Measurements from ENCODE around the gene CCDC170.

The CCDC170 gene

DNA sequence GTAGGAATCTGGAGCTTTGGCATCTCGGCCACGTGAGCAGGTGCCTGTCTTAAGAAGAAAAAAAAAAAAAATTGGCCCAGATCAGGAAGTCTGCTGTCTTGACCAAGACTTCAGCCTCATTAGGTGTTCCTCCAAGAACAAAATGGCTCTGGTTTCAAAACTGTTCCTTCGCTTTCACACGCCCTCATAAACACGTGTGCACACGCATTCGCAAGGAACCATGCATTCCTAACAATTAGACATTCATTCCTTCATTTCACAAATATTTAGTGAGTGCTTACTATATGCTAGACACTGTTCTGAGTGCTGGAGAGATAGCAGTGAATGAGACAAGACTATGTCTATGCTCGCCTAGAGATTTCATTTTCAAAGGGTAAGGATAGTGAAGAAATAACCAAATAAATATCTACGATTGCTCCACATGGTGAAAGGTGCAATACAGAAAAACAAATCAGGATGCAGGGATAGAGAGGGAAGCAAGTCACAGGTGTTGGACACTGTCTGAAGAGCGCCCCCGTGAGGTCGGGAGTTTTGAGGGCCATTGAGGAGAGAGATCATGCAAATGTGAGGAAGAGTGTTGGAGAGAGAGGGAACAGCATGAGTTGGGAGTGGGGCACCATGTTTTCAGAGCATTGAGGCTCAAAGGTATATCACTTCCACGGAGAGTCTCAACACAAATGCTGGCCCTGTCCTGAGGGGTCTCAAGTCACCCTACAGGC, 53.3 kb downstream of the CCDC170 start:
- DNase-seq (ENCODE audit: low spot score), result no peak

DNA sequence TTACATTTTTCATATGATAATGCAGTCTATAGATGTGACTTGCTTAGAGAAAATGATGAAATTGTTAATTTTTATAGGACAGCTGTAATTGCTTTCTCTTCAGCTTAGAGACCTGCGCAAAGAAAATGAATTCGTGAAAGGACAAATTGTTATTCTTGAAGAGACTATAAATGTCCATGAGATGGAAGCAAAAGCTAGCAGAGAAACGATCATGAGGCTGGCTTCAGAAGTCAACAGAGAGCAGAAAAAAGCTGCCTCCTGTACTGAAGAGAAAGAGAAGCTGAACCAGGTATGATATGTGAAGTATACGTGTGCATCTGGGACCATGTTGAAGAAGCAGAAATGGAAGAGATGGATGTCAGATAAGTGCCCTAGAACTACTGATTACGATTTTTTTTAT, 54.4 kb downstream of the CCDC170 start:
- DNase-seq (ENCODE audit: low spot score), result no peak

DNA sequence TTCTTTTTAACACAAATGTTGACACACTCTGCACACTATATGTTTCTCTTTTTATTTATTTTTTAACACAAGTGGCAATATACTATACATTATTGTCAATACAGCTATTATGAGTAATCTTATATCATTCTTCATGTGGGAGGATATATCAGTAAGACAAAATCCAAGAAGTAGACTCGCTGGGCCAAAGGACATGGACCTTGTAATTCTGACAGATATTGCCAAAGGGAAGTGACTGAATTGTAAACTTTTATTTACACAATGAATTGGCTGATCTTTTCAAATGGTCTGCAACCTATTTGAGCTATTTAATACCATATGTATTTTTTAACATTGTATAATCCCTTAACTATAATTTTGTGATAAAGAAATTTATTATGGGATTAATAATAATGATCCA, 56.0 kb downstream of the CCDC170 start:
- DNase-seq (ENCODE audit: low spot score), result no peak

DNA sequence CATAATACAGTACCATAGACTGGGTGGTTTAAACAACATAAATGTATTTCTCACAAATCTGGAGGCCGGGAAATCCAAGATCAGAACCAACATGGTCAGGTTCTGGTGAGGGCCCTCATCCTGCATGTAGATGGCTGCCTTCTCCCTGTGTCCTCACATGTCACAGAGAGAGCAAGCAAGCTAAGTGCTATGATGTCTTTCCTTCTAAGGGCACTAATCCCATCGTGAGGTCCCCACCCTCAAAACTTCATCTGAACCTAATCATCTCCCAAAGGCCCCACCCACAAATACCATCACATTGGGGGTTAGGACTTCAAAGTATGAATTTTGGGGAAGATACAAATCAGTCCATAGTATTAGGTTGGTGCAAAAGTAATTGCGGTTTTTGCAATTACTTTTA, 56.8 kb downstream of the CCDC170 start:
- DNase-seq (ENCODE audit: low spot score), result no peak

- DNase-seq (ENCODE audit: low spot score), result no peak
Measured at GRCh38 chr6:151551223-151551857, 57.5 kb downstream of the CCDC170 start.

DNA sequence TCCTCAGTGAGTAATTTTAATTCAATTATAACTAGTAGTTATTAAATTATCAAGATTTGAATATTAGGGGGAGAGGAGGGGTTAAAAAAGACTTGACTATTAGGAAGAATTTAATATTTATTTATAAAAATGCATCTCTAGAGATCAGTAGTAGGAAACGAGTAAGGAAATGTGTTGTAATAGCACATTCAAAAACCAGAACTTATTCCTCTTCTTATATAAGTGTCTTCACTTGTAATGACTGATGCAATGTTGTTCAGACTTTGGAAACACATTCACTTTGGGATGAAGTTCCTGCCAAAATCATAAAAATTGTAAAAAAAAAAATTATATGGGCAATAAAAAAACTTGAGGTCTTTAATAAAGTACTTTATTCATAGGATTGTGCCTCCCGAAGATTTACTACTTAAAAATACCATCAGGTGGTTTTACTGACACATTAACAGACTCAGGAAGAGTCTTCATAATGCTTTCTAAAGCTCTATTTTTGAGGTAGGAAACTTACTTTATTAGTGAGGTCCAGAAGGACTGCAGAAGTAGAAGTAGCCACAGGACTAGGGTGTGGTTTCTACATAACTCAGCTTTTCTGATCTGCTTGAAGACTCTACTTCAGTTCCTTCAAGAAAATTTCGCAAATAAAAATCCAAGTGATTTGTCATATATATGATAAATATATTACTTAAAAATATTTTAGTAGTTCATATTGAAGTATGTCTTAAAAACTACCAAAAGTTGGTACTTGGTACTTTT, 59.8 kb downstream of the CCDC170 start:
- no peak for DNase-seq (ENCODE audit: low spot score)

DNA sequence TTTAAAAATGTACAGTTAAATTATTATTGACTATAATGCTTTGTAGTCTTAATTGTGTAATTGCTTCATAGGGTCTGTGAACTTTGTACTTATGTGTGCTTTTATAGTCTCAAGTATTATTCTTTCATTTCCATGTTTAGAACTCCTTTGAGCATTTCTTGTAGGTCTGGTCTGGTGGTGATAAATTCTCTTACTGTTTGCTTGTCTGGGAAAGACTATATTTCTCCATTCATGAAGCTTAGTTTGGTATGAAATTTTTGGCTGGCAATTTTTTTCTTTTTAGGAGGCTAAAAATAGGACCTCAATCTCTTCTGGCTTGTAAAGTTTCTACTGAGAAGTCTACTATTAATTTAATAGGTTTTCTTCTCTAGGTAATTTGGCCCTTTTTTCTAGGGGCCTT, 67.4 kb downstream of the CCDC170 start:
- no peak for DNase-seq (ENCODE audit: low spot score)

GRCh38 chr6:151564654-151565053, 70.8 kb downstream of the CCDC170 start:
- DNase-seq (ENCODE audit: low spot score), result no peak

- DNase-seq (ENCODE audit: low spot score), result no peak
Measured at GRCh38 chr6:151565940-151566339, 72.1 kb downstream of the CCDC170 start.

GRCh38 chr6:151566557-151566956, 72.7 kb downstream of the CCDC170 start:
- no peak for DNase-seq (ENCODE audit: low spot score)

DNA sequence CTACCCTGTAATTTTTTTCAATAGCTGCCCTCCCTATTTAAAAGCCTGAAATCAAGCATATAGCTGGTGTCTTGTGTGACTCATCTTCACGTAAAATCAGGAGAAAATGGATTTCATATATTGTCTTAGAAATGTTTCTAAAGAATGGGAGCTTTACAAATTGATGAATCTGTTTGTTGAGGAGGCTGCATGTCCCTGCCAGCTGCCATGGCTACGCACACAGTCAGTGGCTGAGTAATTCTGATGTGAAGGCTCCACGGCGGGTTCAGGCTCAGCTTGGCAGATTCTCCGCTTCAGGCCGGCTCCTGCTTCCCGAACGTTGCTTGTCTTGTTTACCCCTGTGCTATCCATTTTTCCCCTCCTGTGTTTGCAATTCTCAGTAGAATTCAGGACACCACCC, 82.8 kb downstream of the CCDC170 start:
- DNase-seq (ENCODE audit: low spot score), result no peak

GRCh38 chr6:151577257-151577656, 83.4 kb downstream of the CCDC170 start:
- DNase-seq (ENCODE audit: low spot score), result no peak

GRCh38 chr6:151585741-151586140, 91.9 kb downstream of the CCDC170 start:
- DNase-seq (ENCODE audit: low spot score), result no peak

GRCh38 chr6:151589667-151590066, 95.8 kb downstream of the CCDC170 start:
- no peak for DNase-seq (ENCODE audit: low spot score)

- DNase-seq (ENCODE audit: low spot score), result no peak
Measured at GRCh38 chr6:151590742-151591141, 96.9 kb downstream of the CCDC170 start.

GRCh38 chr6:151592449-151593159, 98.8 kb downstream of the CCDC170 start:
- DNase-seq (ENCODE audit: low spot score), result no peak

DNA sequence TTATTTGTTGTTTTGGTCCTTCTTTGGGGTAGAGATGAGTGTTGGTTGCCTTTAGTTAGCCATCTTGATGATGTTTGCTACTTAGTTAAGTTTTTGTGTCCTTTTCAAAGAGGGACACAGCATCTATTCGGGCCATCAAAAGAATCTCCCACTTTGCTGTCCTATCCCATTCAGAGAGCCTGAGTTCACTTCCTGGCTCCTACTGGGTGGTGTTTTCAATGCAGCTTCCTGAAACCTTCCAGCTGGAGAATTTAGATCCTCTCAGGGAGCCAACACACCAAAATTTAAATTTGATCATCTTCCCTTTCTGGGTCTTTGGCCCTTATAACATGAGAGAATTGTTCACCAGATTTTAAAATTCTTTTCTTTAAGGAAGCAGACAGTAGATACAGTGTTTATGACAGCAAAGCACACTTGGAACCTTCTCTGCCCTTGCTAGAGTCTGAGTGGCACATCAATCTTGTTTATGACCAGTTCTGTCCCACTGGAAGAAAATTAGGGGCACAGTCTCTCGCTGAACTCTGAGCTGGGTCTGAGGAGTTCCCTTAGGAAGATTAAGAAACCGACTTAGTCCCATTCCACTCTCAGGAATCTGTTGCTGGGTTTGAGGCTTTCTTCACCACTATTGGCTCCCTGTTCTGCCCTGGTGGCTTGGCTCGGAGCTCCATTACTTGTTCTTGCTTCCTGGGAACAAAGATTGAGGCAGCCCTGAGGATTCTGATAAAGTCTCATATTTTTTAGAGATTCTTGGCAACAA, 115.5 kb downstream of the CCDC170 start:
- no peak for DNase-seq (ENCODE audit: low spot score)

GRCh38 chr6:151610326-151610725, 116.5 kb downstream of the CCDC170 start:
- DNase-seq (ENCODE audit: low spot score), result no peak

DNA sequence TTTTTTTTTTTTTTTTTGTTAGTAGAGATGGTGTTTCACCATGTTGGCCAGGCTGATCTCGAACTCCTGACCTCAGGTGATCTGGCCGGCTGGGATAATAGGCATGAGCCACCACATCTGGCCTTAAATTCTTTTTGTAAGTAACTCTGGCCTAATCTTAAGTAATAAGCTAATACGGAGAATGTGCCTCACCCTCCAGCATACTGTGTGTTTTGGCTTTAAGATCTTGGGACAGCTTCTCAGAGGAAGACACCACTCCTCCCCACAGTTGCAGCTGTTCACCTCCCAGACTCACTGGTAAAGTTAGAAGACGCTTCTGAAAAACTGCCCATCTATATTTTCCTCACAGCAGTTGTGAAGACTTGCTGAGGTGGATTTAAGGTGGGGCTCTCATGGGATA, 120.8 kb downstream of the CCDC170 start:
- no peak for DNase-seq (ENCODE audit: low spot score)

DNA sequence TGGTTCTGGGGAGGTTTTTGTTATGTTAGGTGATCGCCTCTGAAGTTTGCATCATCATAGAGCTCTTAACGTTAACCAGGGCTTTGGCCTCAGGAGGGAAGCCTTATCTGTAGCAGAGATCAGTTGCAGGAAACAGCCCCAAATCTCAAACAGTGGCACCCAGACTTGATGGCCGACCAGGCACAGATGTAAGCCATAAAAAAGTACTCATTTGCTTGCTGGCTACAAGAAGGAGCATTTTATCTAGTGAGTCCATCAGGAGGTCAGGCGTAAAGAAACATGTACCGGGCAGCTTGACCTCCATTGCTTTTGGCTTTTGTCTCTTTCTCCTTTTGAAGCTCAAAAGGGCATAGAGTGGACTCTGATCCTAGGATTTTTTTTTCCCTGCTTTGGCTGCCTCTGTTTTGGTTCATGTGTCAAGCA, 122.3 kb downstream of the CCDC170 start:
- no peak for DNase-seq (ENCODE audit: low spot score)

GRCh38 chr6:151616600-151616999, 122.8 kb downstream of the CCDC170 start:
- no peak for DNase-seq (ENCODE audit: low spot score)

DNA sequence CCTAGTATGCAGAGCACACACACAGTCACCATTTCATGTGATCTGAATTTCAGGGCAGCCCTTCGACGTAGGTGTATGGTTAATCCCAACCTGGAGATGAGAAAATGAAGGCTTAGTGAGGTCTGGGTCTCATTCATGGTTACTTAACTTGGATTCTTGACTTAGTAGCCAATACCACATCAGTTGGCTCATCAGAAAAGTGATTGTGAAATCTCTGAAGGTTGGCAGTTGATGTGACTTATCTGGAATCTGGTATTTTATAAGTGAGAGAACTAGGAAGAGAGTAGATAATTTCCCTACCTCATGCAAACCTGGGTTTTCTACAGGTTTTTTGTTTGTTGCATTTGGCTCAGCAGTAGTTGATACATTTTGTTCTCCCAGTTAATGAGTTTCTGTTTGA, 123.7 kb downstream of the CCDC170 start:
- no peak for DNase-seq (ENCODE audit: low spot score)
